Stimulated activated CD4-positive, alpha-beta T cell treated with anti-CD3 and anti-CD28 coated beads, Interleukin-12 subunit alpha, Interleukin-12 subunit beta, amount 100 ng/mL, for 48 hours (primary cell): ENCODE data around the gene LRFN2.

Experiments
- DNase-seq, 3 donors: peaks; one replicate each; pipeline ENCODE4 v3.0.0-alpha.2; 2020; ENCODE audit warnings: low read depth in 2 of 3, low spot score in 1 of 3

The LRFN2 gene

DNA sequence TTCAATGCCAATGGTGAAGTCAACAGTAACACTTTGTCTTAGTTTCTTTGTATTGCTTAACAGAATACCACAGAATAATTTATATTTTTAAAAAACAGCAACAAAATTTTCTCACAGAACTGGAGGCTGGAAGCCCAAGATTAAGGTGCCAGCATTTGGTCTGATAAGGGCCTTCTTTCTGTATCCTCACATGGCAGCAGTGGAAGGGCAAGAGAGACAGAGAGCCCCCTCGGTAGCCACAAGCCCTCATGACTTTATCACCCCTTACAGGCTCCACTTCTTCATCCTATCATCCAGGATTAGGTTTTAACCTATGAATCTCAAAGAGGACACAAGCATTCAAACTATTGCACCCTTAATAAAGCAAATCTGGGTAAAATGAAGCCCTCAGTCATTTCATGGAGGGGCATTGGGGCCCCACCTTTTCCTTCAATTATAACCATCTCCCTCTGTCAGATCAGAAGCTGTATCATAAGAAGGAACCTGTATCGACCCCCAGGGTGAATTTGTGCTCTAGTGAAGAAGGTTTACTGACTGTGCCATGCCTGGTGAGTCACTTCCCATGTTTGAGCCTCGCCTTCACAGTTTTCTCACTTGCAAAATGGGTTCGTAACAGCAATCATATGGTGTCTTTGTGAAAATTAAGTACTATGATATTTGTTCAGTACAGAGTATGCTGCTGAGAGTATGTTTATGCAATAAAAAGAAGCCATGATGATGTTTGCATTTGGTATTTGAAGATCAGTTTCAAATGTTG is 178.2 kb downstream of the LRFN2 start:
- no peak for DNase-seq

DNA sequence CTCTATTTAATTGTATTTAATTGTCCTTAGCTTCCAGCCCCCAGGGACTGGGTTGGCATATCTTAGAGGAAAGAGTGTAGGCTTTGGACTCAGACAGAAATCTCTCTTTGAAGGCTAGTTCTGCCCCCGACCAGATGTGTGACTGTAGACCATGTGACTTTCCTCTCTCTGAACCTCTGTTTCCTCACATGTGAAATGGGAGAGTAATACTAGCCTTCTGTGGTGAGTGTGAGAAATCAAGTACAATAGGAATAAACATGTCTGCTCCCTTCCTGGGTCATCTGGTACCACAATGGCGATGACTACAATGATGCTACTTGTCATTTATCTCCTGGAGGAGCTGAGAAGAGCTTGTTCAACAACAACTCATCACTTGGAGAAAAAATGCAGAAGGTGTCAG is 179.9 kb downstream of the LRFN2 start:
- no peak for DNase-seq

DNA sequence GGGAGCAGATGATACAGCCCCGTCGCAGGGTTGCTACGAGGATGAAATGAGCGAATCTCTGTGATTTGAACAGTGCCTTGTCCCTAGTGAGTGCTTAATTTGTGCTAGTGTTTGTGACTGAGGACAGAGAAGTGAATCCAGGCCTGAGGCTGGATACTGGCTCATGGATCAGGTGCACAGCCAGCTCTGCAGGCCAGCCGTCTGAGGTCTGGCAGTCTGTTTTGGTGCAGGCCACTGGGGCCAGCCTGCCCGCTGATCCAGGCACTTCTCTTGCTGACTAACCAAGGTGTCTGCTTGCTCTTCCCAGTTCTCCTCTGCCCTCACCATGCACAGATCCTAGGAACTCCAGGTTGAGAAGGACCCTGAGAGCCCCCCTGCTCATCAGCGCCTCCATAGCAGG is 181.0 kb downstream of the LRFN2 start:
- DNase-seq: no peak

DNA sequence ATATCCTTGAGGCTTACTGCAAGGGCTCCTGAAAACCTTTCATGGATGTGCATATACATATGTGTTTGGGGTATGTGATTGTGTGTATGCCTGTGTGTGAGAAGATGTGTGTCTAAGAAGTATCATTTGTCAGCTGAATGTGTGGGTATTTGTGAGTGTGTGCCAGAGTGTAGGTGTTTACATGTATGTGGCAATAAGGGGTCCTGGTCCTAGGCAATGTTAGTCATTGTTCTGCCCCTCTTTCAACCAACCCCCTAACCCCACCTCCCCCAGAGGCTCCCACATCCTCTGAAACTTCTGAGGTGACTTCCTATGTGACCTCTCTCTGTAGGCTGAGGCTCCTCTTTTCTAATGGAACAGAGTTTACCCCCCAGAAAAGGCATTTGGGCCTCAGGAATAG is 186.4 kb downstream of the LRFN2 start:
- no peak for DNase-seq

DNA sequence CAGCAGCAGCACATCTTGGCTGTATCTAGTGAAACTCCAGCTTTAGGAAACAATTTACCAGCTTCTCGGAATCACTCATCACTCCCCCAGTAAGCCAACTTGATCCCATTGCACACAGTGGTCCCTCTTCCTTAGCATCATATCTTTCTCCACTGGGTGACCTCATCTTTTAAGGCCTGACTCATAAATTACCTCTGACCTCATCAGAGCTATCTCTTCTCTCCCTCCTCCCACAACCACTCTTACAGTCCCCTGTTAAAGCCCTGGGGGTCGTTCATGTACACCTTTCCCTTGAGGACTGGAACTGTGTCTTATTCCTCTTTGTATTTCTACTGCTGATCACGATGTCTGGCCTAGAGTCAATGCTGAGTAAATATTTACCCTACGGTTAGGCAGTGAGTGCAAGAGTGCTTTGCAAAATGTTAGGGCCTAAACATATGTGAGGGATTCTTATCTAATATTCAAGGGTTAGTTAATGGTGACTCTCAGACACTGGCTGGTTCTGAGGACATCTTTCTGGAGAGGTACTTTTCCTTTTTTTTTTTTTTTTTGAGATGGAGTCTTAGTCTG is 187.2 kb downstream of the LRFN2 start:
- DNase-seq: no peak

DNA sequence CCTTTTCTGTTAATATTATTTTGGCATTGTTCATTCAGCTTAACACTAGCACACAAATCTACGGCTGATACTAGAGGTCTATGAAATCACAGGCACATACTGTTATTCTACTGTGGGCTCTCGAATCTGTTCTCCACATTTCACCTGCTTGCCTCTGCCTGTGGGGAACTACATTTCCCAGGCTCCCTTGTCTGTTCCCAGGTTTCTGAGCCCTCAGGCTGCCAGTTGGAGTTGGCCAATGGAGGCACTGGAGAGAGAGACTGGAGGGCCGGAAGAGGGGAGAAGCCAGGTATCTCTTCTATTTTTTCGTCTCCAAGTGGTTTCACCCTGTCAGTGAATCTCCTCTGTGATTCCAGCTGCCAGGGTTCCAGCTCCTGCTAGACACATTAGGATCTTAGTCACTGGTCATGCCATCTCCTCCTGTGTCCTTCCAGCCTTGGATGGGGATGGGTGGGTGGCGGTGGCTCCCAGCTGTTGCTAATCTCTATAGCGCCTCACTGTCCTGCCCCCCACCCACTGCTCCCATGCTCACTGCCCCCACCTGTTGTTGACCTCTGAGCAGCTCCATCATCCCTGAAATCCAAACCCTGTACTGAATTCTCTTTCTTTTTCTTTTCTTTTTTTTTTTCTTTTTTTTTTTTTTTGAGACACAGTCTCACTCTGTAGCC is 188.2 kb downstream of the LRFN2 start:
- DNase-seq: no peak

DNA sequence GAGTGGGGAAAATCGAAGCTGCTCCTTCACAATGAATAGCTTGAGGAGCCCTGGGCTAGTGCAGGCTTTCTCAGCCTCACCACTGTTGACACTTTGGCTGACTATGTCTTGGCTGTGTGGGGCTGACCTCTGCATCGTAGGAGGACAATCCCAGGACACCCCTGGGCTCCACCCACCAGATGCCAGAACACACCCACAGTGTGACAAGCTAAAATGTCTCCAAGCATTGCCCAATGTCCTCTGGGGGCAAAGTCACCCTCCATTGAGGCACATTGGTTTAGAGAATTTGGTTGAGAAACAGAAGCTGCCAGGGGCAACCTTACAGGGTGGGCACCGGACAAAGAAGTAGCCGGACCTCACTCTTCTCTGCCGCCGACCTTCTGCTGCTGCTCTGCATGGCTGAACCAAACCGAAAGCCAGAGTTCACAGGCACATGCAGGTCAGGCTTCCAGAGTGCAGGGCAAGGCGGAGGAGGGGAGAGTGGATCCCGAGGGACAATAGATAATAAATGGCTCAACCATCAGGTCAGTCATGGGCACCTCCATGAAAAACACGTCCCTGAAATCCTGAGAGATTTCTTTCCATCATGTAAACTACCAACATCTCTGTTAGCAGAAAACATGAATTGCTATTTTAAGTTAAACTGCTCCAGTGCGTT is 189.0 kb downstream of the LRFN2 start:
- no peak for DNase-seq

DNA sequence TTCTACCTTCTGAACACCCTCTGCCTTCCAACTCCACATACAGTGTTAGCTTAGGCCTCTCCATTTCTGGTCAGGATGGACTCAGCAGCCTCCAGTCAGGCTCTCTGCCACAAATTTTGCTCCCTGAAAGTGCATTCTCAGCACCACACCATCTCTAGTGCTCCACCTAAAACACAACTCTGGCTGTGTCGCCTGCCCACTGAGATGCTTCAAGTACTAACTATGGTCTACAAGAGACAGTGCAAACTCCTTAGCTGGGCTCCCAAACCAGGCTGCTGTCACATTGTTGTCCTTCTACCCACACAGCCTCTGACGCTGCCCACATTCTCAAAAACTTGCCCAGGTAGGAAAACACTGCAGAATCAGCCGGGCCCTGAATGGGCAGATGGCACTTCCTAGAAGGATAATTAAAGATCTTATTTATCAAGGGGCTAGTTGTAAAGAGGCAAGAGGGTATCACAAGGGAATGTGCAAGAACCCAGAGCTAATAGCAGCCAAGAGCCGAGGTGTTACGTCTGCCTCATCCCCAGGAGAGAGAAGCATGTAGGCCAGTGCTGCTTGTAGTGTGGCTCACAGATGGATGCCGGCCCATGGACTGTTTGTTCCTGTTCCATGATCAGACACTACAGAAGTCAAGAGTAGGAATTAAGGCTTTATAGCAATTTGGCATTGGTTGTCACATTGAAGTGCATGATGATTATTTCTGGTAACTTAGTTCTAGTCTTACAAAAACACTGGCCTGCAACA is 189.7 kb downstream of the LRFN2 start:
- no peak for DNase-seq

DNA sequence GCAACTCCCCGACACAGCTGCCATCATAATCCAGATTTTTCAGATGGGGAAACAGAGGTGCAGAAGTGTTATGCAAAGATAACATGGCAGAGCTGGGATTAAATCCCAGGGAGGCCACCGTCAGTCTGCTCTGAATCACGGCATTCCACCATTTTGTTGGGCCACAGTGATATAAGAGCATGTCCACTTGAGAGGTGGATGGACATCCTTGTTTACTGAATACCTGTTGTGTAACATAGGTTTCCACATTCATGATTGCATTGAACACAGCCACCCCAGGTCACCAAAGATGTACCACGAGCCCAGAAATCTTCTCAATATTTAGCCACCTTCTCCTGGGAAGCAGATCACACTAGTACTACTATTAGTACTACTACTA is 191.5 kb downstream of the LRFN2 start:
- no peak for DNase-seq

DNA sequence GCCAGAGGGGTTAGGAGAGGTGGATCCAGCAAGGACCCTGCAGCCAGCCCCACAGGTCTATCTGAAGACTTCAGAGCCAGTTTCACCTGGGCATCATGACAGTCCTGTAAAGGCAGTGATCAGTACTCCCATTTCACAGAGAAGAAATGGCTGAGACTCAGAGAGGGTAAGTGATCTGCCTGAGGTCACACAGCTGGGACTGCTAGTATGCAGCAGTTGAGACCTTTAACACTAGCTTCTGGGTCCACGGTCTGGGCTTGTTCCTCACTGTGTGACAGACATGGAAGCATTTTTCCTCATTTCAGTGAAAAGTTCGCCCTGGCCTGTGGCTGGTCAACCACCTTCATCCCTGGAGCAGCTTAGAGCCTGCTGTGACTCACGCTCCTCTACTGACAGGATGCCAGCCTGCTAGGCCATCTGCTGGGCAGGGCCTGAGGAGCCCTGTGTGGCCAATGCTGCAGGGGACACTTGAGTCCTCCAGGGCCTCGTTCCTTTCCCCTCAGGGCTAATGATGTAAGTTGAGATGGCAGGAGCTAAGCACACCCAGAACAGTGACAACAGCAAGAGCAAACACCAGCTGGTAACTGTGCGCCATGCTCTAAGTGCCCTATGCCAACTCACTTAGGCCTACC is 192.0 kb downstream of the LRFN2 start:
- DNase-seq: no peak

DNA sequence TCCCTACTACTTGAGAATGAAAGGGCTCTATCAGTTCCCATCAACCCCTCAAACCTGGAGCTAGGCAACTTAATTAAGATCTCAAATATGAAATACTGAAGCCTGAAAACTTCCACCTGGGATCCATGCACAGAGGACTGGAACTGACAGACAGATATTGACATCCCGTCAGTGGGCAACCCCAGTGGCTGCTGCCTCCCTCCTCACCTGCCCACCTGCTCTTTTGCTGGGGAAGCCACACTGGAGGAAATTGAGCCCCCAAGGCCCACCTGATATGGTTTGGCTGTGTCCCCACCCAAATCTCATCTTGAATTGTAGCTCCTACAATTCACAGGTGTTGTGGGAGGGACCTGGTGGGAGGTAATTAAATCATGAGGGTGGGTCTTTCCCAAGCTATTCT is 192.8 kb downstream of the LRFN2 start:
- no peak for DNase-seq

DNA sequence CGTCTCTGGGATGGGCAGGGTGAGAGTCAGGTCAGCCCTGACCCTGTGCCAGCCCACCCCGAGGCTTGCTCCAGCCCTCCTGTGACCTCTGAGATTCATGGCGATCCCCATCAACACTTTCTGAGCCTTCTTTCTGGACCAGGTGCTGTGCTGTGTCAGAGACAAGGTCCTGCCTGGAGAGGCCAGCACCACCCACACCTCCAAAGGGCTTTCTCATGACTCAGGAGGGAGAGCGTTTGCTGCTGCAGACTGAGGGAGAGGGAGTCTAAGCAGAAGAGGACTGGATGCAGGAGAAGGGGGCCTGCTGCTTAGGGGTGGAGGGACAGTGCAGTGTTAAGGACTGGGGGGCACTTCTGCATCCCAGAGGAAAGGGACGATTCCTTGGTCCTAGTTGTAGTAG is 193.5 kb downstream of the LRFN2 start:
- no peak for DNase-seq

DNA sequence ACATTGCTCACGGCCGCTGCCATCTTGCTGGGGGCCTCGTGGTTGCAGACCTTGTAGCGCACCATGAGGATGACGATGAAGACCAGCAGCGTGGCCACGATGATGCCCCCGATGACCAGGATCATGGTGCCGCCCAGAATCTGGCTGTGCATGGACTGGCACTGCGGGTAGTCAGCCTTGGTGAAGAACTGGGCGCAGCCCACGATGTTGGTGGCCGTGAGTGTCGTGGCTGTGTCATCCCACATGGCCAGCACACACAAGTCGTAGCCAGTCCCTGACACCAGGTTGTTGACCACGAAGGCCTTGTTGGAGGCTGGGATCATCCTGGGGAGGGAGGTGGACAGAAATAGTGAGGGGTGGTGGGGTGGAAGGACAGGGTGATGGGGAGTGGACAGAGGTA is 194.6 kb downstream of the LRFN2 start:
- DNase-seq: no peak

DNA sequence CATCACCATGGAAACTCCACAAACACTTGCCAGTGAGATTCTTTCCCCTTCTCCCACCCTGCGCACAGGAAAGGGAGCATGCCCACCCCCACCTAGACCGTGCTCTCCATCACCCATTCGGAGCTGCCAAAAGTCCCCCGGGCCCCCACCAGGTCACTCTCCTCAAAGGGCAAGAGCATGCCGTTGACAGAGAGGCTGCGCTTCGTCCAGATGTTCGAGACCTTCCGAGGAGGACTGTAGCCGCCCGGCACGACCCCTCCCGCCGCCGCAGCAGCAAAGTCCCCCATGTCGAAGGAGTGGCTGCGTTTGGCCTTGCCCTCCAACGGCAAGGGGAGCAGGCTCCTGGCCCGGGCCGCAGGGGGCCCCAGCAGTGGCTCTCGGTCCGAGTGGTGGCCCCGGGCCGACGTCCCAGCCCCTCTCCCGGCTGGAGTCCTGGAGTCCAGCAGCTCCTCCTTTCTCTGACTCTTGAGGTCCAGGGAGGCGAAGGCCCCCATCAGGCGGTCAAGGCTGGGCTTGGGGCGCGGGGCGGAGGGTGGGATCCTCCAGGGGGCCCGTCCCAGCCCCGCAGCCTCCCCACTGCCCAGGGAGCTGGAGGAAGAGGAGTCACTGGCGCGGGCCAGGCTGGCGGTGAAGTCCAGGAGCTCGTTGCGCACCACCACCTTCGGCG is 195.2 kb downstream of the LRFN2 start:
- no peak for DNase-seq

DNA sequence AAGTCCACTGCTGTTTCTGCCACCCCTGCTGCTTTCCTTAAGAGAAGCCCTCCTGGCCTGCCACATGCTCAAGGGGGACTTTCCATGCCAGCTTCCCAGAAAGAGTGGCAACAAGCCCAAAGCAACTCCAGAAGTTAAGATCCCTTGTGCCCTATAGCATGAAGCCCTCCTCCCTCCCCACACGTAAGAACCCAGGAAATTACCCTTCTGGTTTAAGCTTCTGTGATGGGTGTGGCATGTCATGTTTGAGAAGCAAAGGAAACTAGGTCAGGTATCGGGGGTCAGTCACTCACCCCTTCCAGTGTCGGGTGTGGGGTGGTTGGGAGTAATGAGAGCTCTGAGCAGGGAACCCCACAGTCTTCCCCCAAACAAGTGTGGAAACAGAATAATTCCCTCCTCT is 196.1 kb downstream of the LRFN2 start:
- DNase-seq: no peak

DNA sequence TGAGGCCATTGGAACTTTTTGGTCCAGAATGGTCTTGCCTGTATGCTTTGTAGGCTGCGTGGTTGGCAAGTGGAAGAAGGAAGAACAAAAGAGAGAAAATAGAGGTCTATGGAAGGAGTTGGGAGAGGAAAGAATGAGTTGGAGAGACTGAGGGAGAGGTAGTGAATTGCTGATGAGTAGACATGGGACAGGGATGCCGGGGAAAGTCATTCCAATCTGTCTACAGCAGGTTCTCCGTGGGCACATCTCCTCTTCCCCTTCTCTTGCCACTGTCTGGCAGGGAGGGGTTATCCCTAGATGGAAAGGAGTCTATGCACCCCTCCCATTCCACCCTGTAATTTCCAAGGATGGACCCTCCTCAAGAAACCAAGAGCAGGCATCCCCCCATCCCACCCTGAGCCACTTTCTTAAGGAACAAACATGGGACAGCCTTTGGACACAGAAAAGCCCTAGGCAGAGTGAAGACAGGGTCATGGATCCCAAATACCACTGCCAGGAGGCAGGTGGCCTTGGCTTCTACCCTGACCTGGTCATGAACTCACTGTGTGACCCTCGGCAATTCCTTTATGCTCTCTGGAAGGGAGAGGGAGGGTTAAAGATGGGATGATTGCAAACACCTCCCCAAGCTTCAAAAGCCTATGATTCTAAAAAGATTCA is 196.9 kb downstream of the LRFN2 start:
- DNase-seq: no peak

DNA sequence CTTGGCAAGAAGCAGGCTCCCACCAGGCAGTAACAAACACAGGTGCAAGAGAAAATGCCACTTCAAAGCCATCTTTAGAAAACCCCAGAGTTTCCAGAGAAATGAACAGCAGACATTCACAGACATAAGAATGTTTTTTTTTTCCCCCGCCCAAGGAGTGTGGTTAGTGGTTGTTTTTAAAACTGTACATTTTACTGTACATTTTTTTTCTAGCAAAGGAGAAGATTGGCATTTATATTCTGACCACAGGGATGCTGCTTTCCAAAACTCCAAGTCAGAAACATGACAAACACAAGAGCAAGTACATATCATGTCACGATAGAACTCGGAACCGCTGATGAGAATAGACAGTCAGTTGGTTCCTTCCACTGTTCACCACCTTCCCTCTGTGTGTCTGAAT is 197.9 kb downstream of the LRFN2 start:
- no peak for DNase-seq

DNA sequence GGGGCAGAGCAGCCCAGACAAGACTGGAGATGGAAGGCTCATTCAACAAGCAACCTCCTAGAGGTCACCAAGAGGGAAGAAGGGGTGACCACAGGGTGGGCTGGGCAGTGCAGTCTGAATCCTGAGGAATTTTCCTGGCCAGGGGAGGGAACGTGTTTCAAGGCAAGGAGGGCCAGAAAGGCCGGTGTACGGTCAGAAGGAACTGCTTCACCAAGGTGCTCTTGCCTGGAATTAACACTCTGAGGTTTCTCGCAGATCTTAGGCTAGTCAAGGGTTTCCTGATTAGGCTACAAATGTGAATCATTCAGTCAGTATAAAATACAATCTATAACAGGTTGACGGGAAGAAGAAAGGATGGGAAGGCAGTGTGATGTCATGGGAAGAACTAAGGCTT is 199.3 kb downstream of the LRFN2 start:
- DNase-seq: no peak

DNA sequence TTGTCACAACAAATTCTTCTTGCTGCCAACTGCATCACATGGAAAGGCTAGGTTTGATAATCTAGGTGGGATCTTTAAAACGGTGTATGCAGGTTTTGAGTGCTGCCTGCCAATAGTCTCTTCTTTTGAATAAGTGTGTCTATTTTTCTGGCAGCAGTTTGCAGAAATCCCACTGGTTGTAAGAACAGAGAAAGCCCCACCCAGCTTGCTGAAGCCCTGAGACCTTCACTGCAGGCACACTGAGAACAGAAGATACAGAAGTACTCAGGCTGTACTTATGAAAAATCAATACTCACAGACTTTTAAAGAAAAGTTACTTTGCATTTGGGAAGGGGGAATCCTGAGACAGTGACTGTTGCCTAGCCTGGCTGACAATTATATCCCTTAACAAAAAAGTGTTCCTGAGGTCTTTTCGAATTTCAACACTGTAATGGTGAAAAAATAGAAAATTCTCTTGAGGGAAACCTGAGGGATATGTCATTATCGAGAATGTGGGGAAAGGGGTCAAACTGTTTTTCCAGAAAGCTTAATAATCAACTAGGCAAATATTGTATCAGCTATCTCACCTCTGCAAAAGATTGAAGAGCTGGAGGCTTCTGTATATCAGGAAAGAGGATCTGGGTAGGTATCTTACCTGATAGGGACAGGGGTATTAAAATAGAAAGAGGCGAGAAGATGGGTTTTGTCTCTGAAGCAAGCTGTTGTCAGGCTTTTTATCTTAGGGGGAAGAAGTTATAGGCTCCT is 199.9 kb downstream of the LRFN2 start:
- DNase-seq: no peak
